Measurements from ENCODE around the gene WSCD2.
A peak's percentile ranks its signal among the peaks of the same experiment; 100 is the strongest.
"Not testable (repeated sequence)": the region's sequence is repeated elsewhere in the genome, so short reads cannot be mapped to it uniquely, and the experiment has no call there.

The WSCD2 gene

DNA sequence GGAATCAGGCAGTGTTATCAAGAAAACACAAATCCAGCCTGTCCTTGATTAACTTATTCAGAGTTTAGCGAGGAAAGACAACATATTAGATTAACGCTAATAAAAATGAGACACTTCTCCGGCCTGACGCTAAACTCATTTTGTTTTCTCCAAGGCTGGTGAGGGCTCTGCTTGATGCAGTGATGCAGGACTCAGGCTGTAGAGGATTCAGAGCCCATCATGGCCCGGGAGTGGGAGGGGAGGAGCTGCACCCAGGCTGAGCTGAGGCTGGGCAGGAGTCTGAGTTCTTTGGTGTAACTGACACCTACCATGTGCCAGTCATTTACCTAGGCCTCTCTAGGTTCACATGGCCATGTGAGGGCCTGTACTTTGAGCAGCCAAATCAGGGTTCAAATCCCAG, 70.0 kb downstream of the WSCD2 start:
- no peak for DNase-seq

- no peak for DNase-seq
Measured at GRCh38 chr12:108201808-108202207, 72.7 kb downstream of the WSCD2 start.

DNA sequence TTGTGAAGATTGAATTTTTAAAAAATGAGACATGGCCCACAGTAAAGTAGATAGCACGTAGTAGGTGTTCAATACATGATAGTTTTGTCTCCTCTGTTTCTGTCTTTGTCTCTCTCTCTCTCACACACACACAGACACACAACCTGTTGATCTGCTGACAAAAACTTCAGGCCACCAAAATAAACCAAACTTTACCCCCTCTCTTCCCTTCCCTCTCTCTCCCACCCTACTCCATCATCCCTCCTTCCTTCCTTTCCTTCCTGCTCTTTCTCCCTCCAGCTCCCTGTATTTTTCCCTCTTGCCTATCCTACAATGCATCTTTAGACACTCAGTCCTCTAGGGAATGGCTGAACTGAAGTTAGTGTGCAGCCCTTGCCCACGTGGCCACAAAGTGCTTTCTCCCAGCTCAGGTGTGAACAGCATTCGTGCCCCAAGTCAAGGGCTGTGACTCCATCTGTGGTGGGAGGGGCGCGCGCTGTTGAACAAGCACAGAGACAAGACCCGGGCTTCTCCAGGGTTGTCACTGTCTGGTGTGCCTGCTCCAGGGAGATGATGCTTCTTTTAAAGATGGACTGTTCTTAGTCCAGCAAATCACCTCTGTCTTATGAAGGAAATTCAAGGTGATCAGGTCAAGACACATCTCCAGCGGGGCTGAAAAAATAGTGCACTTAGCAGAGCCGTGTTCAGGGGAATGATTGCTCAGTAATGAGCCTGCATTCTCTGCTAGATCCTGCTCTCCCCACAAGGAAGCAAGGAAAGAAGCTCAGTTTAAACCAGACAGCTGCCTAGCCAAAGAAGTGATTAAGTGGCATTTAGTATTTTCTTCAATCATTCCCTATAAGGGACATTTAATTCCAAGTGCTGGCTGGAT, 75.3 kb downstream of the WSCD2 start:
- no peak for DNase-seq

- DNase-seq, result no peak
Measured at GRCh38 chr12:108205864-108206263, 76.8 kb downstream of the WSCD2 start.

DNA sequence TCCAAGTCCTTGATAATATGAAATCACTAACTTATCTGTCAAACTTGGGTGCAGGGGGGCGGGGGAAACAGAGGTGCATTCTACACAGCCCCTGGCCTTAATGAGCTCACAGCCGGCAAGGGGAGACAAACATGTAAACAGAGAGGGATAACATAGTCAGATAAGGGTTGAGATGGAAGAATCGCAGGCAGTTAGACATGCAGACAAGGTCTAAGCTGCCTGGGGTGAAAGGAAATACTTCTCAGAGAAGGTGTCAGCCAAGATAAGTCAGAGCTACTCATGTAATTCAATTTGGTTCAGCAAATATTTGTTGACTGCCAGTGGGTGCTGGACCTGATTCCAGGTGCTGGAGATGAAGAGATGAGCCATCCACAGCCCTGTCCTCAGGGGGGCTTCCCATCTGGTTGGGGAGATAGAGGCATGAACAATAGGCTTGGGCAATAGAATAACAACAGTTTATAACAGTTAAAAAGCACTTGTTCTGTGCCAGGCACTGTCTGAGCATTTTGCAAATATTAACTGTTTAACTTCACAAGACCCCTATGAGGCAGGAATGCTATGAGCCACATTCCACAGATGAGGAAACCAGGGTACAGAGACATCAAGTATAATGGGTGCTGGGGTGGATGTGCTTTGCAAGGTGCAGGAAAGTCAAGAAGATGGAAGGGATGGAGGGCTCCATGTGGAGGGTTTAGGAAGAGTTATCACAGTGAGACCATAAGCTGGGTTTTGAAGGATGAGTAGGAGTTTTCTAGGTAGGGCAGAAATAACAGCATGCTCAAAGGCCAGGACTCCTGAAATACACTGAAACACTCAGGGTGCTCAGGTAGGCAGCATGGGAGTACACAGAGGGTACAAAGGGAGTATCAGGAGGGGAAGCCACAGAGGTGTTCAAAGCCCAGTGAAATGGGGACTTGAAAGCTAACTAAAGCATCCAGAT, 79.0 kb downstream of the WSCD2 start:
- no peak for DNase-seq

DNA sequence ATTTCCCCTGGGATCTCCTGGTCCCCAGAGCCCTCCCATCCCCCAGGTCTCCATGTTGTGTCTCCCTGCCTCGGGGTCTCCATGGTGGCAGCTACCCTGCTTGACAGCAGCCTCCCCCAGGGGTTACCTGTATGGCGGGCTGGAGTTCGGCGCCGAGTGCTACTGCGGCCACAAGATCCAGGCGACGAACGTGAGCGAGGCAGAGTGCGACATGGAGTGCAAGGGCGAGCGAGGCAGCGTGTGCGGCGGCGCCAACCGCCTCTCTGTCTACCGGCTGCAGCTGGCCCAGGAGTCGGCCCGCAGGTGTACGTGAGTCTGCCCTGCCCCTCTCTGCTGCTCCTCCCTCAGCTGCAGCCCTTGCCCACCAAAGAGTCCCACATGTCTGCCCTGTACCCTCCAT, 80.9 kb downstream of the WSCD2 start:
- no peak for DNase-seq

DNA sequence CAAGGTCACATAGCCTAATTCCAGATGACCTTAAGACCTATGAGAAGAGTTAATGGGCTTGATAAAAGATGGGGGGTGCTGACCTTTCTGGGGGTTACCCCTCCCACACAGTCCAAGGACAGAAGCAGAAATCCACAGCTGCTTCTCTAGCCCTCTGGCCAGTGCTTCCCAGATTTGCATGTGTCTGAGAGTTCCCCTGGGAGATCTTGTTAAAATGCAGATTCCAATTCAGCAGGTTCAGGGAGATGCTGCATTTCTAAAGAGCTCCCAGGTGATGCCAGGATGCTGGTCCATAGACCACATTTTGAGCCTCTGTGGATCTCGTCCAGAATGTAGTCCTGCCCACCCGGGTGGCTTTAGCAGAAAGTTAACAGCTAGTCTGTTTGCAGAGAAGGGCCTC, 82.1 kb downstream of the WSCD2 start:
- no peak for DNase-seq

DNA sequence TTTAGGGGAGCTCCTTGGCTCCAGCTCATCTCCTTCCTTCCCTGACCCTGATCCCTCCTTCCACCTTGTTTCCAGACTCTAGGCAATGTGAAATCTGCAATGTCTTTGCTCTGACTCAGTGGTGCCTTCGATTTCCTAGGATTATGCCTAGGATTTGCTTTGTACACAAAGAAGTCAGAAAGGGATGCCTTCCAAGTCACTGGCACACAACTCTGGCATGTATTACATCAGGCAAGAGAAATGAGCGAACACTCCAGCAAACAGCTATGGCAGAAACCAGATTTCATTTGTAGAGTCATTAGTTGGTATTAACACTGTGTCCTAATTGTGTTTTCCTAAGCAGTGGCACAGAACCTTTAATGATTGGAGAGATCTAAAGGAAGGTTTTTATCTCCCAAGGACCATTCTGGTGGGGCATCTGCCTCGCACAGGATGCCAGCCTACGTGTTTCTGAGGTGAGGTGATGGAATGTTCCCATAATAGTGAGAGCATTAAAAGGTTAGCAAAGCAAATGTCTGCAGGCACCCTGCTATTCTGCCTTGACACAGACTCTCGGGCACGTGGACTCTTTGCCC, 84.9 kb downstream of the WSCD2 start:
- DNase-seq, result no peak

DNA sequence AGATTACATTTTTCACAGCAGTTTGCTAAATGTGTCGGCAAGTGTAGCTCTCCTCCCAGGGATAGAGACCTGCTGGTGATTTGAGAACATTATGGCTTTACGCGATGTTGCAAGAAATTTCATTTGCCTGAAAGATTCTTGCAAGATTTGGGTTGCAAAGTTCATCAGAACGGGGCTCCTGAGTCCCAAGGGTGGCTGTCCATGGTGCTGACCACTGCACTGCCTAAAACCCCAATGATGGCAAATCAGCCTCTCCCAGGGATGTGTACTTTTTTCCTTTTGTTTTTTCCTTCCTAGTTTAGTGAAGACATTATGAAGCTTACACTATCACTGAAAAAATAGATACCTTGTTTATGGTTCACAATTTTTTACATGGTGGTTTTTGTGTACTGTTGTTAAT, 85.4 kb downstream of the WSCD2 start:
- peak; percentile 35 for DNase-seq

DNA sequence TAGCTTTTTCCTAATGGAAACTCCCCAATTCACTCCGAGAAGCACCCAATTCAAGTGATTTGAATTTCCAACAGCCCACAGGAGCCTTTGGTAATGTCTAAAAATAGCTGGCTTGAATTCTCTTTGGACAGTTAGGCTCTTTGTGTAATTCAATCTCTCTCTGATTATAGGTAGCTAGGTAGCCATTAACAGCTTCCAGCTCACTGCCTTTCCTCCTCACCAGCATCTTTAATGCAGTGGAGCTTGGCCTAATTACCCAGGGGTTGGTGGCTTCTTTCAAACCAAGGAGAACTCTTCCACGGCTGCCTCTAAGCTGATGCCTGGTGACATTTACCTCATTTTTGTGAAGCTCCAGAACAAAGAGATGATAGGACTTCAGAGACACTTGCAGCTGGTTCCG, 86.4 kb downstream of the WSCD2 start:
- DNase-seq, result no peak

GRCh38 chr12:108218921-108219320, 89.8 kb downstream of the WSCD2 start:
- no peak for DNase-seq

DNA sequence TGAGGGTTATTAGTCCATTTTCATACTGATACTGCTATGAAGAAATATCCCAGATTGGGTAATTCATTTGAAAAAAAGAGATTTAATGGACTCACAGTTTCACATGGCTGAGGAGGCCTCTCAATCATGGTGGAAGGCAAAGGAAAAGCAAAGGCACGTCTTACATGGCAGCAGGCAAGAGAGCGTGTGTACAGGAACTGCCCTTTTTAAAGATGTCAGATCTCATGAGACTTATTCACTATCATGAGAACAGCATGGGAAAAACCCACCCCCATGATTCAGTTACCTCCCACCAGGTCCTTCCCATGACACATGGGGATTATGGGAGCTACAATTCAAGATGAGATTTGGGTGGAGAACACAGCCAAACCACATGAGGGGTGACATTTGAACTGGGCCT, 96.0 kb downstream of the WSCD2 start:
- not testable (repeated sequence) for DNase-seq

GRCh38 chr12:108226866-108227265, 97.8 kb downstream of the WSCD2 start:
- DNase-seq, result no peak

- no peak for DNase-seq
Measured at GRCh38 chr12:108228746-108229145, 99.7 kb downstream of the WSCD2 start.

GRCh38 chr12:108231109-108231905, 102.2 kb downstream of the WSCD2 start:
- no peak for DNase-seq

DNA sequence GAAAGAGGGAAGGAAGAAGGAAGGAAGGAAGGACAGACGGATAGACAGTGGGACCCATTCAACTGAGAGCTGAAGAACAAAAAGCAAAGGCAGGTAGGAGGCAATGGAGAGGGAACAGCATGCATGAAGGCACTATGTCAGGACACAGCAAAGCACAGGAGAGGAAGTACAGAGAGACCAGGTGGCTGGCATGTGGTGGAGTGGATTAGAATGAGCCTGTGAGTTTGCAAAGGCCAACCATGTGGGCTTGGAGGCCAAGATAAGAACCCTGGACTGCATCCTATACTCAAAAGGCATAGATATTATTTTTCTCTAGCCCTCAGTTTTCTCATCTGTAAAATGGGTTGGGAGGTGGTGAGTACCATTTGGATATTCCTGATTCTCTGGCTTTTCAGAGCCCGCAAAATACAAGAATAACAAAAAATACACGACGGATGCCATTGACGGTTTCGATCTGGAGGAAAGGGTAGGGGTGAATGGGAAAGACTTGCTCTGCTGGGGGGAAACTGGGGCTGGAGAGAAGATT, 102.9 kb downstream of the WSCD2 start:
- DNase-seq, result no peak

DNA sequence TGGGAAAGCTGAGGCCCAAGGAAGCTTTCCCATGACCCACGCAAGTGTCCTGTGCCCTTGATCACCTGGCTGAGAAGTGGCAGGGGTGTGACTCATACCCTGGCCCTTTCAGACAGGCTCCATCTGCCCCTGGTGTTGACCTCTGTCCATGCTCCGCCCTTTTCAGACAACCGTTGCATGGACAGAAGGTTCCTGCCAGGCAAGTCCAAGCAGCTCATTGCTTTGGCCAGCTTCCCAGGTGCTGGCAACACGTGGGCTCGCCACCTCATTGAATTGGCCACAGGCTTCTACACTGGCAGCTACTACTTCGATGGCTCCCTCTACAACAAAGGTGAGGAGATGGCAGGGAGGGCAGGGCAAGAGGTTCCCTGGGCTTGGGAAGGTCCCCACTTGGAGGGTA, 103.5 kb downstream of the WSCD2 start:
- no peak for DNase-seq

DNA sequence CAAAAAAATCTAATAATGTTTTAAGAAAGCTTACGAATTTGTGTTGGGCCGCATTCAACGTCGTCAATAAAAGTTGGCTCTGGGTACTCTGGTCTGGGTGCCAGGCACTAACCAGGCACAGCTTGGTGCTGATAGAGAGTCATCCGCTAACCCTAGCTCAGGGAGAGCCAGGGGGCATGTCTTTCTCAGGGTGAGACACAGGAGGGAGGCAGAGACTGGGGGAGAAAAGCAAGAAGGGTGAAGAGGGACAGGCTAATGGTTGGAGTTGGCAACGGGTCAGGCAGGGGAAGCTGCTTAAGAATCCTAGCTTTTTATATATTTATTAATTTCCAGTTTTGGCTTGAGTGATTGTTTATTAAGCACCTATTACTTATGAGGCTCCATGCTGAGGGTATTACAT, 105.1 kb downstream of the WSCD2 start:
- peak; percentile 8 for DNase-seq

DNA sequence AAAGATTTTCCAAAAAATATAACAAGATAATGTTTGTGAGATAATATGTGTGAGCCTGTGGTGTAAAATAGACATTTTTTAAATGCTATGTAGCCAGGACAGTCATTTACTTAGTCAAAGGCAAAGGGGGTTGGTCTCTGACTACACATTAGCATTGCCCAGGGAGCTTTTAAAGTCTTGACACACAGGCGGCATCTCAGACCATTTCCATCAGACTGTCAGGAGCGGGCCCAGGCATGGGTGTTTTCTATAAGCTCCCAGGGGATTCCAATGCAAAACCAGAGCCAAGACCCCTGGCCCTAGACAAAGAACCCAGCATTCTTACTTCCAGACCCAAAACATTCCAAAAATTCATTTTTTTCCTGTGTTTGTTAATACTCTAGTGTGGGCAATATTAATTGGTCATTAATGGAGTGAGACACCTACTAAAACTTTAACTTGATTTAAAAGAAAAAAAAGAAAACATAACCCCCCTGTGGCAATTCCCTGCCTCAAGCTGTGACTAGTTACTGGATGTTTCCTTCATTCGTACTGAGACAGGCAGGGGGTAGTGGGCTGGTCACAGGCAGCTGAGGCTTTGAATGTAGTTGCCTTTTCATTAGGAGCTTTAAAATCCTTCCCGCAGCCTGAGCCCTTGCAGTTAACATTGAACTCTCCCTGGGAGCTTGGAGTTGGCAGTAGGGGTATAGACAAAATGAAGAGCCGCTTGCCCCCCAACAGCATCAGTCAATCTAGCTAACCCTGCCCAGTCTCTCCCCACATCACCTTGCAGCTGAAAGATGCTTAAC, 106.3 kb downstream of the WSCD2 start:
- no peak for DNase-seq

GRCh38 chr12:108235985-108236263, 106.8 kb downstream of the WSCD2 start:
- no peak for DNase-seq

- DNase-seq, result no peak
Measured at GRCh38 chr12:108236366-108236765, 107.3 kb downstream of the WSCD2 start.

DNA sequence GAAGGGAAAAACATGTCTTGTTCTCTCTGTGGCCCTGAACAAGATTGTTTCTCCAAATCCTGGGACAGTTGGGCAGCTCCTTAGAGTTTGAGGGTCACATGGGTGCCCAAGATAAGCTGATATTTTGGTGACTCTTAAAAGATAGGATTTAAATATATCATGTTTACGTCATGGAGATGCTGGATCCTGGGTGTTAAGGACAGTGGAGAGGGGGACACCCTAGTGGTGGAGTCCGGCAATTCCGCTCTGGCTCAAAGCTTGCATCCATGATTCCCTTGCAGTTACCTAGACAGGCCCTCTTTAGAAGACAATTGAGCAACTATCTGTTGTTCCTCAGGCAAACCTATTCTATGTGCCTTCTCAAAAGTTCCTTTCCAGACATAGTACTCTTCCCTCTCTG, 108.2 kb downstream of the WSCD2 start:
- no peak for DNase-seq

All from fibroblast of skin of back (primary cell).